Measurements from ENCODE around the gene SGMS1. TPM values are rescaled to one million over a fixed set of nuclear protein-coding genes. Genes with fewer than 3 reads are reported as not detected.
A peak's percentile ranks its signal among the peaks of the same experiment; 100 is the strongest.

The SGMS1 gene
- polyA plus RNA-seq, 2 of the 4 experiments (the other 2 are of a cell fraction): 22.7 to 28.2 TPM

DNA sequence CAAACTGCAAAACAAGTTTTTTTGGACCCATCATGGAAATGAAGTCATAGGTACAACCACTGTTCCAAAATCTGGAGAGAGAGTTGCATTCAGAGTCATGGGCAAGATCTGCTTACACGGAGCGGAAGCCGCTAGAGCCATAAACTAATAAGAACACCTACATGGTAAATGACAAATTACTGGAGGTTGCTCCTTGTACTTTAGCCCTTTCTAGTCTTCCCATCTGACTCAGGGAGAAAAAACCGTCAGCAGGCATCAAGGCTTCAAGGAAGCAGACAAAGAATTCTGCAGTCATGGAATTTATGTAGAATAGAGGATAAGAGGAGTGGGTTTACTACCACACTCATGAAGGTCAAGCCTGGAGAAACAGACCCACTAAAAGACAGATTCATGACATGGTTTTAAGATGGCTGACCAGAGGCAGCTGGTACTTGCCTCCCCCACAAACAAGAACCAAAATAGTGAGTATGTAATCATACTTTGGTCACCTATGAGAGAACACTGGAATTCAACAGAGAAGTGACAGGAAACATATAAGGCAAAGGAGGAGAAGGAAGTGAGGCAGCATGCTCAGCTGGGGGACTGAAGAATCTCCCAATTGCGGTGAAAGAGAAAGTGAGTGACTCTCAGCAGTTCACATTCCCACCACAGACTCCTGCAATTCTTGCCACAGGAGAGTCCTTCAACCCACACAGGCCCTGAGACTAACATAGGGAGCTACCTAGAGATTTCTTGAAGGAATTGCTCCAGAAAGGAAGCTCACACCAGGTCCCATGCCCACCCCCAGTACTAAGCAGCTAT is 330.0 kb downstream of the SGMS1 start (continued):
- TF ChIP-seq BHLHE40 (IDR thresholded peaks at IDR 0.05; ENCODE audit: low read depth, low read length) (no peak), HOXB5 (CRISPR knock-in tag; IDR thresholded peaks at IDR 0.05) (no peak), CEBPB (IDR thresholded peaks at IDR 0.05) (no peak), SREBF2 (IDR thresholded peaks at IDR 0.05) (no peak), KDM5A (IDR thresholded peaks at IDR 0.05) (no peak), HEYL (CRISPR knock-in tag; IDR thresholded peaks at IDR 0.05) (no peak), ZSCAN20 (CRISPR knock-in tag; IDR thresholded peaks at IDR 0.05) (no peak)

GRCh38 chr10:50291261-50291850 is 332.4 kb downstream of the SGMS1 start:
- ChIA-PET POLR2A (no interaction called here), CTCF (interaction anchor here (1.0 to 1.4 kb wide), 3 partner anchors 11 to 20 kb away, joined by 3 to 4 read pairs (median 3); no protein-coding TSS in a partner anchor)
- H3K4me1 ChIP-seq: no peaks in the 10 kb centered on the region
- no peak overlapping the region for H3K4me2 ChIP-seq
- H3K27ac ChIP-seq: no peak overlapping the region
- FAIRE-seq: no peak
- no peak for DNase-seq (ENCODE audit: low read depth in 1 of 2, low spot score in 1 of 2)
- H3K4me3 ChIP-seq: no peak overlapping the region
- 0 out of 6 replicates have a peak, but pooled peaks of 1 of the 2 experiments have one; percentile 49 for ATAC-seq
- TF ChIP-seq MAFK (IDR thresholded peaks at IDR 0.05; ENCODE audit: partially characterized antibody) (no peak), MYC (IDR thresholded peaks at IDR 0.05; ENCODE audit: borderline replicate concordance, low read length) (no peak), CTCF (IDR thresholded peaks at IDR 0.05) (0 out of 3 replicates have a peak, but pooled peaks have one; percentile 12), HEYL (CRISPR knock-in tag; IDR thresholded peaks at IDR 0.05) (no peak), RAD21 (conservative IDR thresholded peaks at IDR 0.05 in 1 of 2, IDR thresholded peaks at IDR 0.05 in 1 of 2) (peak; percentile 13 to 47; a peak in 2 of 5 replicates), RNF2 (IDR thresholded peaks at IDR 0.05; ENCODE audit: borderline replicate concordance, low read depth) (no peak), ZC3H11A (IDR thresholded peaks at IDR 0.05) (no peak), ZNF302 (CRISPR knock-in tag; IDR thresholded peaks at IDR 0.05) (no peak), SMC3 (IDR thresholded peaks at IDR 0.05) (no peak), ZFP36 (IDR thresholded peaks at IDR 0.05; ENCODE audit: borderline replicate concordance, partially characterized antibody) (no peak), NPAS2 (CRISPR knock-in tag; IDR thresholded peaks at IDR 0.05; ENCODE audit: borderline replicate concordance) (no peak), MAX (IDR thresholded peaks at IDR 0.05) (no peak)
- TF ChIP-seq, protein P1, sequence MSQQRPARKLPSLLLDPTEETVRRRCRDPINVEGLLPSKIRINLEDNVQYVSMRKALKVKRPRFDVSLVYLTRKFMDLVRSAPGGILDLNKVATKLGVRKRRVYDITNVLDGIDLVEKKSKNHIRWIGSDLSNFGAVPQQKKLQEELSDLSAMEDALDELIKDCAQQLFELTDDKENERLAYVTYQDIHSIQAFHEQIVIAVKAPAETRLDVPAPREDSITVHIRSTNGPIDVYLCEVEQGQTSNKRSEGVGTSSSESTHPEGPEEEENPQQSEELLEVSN (IDR thresholded peaks at IDR 0.05; ENCODE audit: borderline replicate concordance, low read depth): no peak
- H3K9me3 ChIP-seq: no peaks in the 10 kb centered on the region
- 3% methylated on average over 1 of the region's 1 CpG for WGBS (ENCODE audit: missing lambda C conversion rate)

DNA sequence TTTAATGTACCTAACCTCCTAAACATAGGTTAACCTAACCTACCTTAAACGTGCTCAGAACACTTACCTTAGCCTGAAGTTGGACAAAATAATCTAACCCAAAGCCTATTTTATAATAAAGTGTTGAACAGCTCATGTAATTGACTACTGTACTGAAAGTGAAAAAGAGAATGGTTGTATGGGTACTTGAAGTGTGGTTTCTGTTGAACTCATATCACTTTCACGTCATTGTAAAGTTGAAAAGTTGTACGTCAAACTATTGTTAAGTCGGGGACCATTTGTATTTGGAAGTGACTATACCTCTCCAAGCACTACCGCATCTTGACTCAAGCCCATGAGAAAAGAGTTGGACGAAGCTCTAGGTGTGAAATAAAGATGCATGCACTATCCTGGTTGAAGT is 334.6 kb downstream of the SGMS1 start:
- Histone ChIP-seq H3K4me3 (no peak overlapping the region), H3K27ac (no peak overlapping the region), H3K9me3 (no peaks in the 10 kb centered on the region), H3K4me2 (no peak overlapping the region), H3K4me1 (no peaks in the 10 kb centered on the region)
- ChIA-PET POLR2A (no interaction called here), CTCF (no interaction called here)
- ATAC-seq (no peak), DNase-seq (ENCODE audit: low read depth in 1 of 2, low spot score in 1 of 2) (no peak), FAIRE-seq (no peak)
- no peak for TF ChIP-seq BHLHE40 (IDR thresholded peaks at IDR 0.05; ENCODE audit: low read depth, low read length)
- TF ChIP-seq MAZ (IDR thresholded peaks at IDR 0.05; ENCODE audit: borderline replicate concordance, low read depth, low read length): no peak
- no peak for TF ChIP-seq NR3C1 (IDR thresholded peaks at IDR 0.05)
- WGBS (ENCODE audit: missing lambda C conversion rate): 60% methylated on average over 6 of the region's 6 CpGs

All from A549 (cell line).